PFSK-1 (cell line): Measurements from ENCODE around the gene DIP2C.

Experiments
- FOXP2 ChIP-seq: optimal IDR thresholded peaks from 2 replicates; pipeline ENCODE3; 2011; ENCODE audit warnings: borderline replicate concordance, control low read depth, inconsistent platforms; ENCODE audit not compliant: insufficient read depth; ENCODE audit errors: extremely low read length, extremely low read depth
- POLR2AphosphoS5 ChIP-seq: IDR thresholded peaks from 2 replicates; pipeline ENCODE4 v1.6.1; 2012; ENCODE audit warnings: low read depth, mild to moderate bottlenecking, control low read depth, low read length, moderate library complexity
- SIN3A ChIP-seq: IDR thresholded peaks from 2 replicates; pipeline ENCODE4 v1.6.1; 2012; ENCODE audit warnings: mild to moderate bottlenecking, low read length, moderate library complexity, borderline replicate concordance; ENCODE audit not compliant: insufficient read depth
- TAF1 ChIP-seq: IDR thresholded peaks from 2 replicates; pipeline ENCODE4 v1.6.1; 2012; ENCODE audit warnings: low read length, control low read depth, borderline replicate concordance; ENCODE audit not compliant: insufficient read depth
- TF ChIP-seq, protein P1 (sequence below), 2 experiments: IDR thresholded peaks; 2 replicates each; pipeline versions ENCODE4 v1.6.1 to v1.8.0; 2011 to 2012; ENCODE audit warnings: low read depth in 2 of 2, low read length in 2 of 2, control low read depth in 1 of 2, inconsistent platforms in 1 of 2, mild to moderate bottlenecking in 1 of 2, moderate library complexity in 1 of 2; ENCODE audit not compliant: insufficient read depth in 1 of 2

The DIP2C gene

DNA sequence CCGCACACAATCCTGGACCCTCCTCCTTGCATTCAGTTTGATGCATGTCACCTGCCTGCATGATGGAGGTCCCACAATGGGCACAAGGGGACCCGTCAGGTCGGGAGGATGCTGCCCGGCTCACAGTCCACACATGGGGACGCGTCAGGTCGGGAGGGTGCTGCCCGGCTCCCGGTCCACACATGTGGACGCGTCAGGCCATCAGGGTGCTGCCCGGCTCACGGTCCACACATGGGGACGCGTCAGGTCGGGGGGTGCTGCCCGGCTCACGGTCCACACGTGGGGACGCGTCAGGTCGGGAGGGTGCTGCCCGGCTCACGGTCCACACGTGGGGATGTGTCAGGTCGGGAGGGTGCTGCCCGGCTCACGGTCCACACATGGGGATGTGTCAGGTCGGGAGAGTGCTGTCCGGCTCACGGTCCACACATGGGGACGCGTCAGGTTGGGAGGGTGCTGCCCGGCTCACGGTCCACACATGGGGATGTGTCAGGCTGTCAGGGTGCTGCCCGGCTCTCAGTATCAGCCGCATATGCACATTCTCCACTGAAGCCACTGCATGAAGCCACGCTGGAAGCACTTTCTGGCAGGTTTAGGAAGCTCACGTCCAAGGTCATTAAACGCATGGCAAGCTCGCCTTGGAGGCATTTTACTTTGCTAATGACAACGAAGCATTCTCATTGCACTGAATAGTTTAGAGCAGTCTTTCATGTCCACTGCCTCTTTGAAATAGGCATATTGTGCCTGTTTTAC, 50.3 kb downstream of the DIP2C start:
- TF ChIP-seq TAF1, result no peak
- no peak for TF ChIP-seq POLR2AphosphoS5
- TF ChIP-seq, protein P1, sequence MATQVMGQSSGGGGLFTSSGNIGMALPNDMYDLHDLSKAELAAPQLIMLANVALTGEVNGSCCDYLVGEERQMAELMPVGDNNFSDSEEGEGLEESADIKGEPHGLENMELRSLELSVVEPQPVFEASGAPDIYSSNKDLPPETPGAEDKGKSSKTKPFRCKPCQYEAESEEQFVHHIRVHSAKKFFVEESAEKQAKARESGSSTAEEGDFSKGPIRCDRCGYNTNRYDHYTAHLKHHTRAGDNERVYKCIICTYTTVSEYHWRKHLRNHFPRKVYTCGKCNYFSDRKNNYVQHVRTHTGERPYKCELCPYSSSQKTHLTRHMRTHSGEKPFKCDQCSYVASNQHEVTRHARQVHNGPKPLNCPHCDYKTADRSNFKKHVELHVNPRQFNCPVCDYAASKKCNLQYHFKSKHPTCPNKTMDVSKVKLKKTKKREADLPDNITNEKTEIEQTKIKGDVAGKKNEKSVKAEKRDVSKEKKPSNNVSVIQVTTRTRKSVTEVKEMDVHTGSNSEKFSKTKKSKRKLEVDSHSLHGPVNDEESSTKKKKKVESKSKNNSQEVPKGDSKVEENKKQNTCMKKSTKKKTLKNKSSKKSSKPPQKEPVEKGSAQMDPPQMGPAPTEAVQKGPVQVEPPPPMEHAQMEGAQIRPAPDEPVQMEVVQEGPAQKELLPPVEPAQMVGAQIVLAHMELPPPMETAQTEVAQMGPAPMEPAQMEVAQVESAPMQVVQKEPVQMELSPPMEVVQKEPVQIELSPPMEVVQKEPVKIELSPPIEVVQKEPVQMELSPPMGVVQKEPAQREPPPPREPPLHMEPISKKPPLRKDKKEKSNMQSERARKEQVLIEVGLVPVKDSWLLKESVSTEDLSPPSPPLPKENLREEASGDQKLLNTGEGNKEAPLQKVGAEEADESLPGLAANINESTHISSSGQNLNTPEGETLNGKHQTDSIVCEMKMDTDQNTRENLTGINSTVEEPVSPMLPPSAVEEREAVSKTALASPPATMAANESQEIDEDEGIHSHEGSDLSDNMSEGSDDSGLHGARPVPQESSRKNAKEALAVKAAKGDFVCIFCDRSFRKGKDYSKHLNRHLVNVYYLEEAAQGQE (IDR thresholded peaks at IDR 0.05; ENCODE audit: insufficient read depth in 1 of 2, low read depth in 2 of 2, low read length in 2 of 2), result no peak
- TF ChIP-seq SIN3A, result no peak
- no peak for TF ChIP-seq FOXP2

DNA sequence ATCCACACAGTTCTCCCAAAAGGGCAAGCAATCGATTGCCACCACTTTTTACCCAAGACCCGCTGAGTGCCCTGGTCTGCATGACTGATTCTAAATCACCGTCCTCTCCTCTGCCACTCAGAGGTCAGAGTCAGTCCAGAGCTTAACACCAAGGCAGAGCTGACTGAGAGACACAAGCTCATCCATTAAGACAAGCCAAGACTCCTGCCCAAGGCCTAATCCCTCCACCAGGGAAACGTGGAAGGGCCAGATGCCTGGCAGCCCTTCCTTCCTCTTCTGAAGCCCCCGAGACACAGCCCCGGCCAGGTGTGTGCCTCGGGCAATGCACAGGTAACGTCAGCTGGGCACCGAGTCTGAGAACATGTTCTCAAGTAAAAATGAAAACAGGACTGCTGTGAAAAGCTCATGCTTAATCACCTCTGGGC, 51.7 kb downstream of the DIP2C start:
- TF ChIP-seq, protein P1 (IDR thresholded peaks at IDR 0.05; ENCODE audit: insufficient read depth in 1 of 2, low read depth in 2 of 2, low read length in 2 of 2), result no peak
- no peak for TF ChIP-seq FOXP2
- no peak for TF ChIP-seq TAF1
- no peak for TF ChIP-seq POLR2AphosphoS5
- TF ChIP-seq SIN3A, result no peak

DNA sequence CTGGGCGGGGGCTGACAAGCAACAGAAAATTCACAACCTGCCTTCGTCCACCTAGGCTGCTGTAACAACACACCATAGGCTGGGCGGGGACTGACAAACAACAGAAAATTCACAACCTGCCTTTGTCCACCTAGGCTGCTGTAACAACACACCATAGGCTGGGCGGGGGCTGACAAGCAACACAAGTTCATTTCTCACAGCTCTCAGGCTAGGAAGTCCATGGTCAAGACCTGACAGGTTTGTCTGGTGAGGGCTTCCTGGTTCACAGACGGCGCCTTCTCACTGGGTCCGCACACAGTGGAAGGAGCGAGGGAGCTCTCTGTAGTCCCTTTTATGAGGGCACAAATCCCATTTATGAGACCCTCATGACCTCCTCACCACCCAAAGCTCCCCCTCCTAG, 52.2 kb downstream of the DIP2C start:
- TF ChIP-seq, protein P1 (IDR thresholded peaks at IDR 0.05; ENCODE audit: insufficient read depth in 1 of 2, low read depth in 2 of 2, low read length in 2 of 2), result no peak
- no peak for TF ChIP-seq POLR2AphosphoS5
- TF ChIP-seq SIN3A, result no peak
- no peak for TF ChIP-seq FOXP2
- TF ChIP-seq TAF1, result no peak

DNA sequence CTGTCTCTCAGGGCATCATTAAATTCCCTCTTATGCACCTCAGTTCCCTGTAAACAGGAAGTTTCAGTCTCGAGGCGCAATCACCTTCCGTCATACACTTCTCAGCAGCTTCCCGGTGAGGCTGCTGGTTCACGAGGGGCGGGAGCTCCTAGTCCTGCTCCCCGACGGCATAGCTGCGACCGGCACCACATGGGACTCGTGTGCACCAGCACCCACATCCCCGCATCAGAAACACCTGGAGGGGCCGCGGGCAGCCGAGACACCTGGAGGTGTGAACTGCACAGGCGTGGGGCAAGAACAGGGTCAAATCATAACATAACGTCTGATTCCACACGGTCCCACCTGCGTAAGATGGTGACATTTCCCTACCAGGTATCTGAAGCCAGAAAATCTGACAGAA, 52.7 kb downstream of the DIP2C start:
- no peak for TF ChIP-seq FOXP2

DNA sequence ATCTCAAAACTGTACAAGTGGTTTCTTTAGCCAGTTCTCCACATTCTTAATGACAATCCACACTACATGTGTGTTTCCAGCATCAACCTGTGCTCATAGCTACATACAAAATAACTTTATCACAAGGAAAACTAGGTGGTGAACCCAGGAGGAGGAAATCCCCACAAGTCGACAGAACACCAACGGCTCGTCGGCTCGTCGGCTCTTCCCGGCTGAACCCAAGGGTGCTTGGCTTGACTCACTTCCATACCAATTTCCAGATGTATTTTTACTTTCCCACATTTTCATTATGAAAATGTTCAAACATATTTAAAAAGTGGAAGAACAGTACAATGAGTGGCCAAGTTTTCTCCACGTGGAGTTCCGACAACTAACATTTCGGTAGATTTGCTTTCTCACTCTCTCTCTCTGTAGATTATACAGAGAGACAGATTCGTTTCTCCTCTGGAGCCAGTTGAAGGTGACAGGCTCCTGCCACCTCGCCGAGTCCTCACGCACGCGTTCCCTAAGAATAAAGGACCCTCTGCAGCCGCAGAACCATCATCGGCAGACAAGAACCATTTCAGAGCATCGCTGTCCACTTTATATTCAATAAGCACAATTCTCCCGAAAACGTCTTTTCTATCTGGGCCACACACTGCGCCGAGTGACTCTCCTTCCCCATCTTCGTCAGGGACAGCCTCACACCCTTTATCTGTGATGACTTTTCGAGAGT, 53.3 kb downstream of the DIP2C start:
- TF ChIP-seq, protein P1 (IDR thresholded peaks at IDR 0.05; ENCODE audit: insufficient read depth in 1 of 2, low read depth in 2 of 2, low read length in 2 of 2), result no peak
- TF ChIP-seq POLR2AphosphoS5, result no peak
